ENCODE data around the gene ARIH2. TPM values are rescaled to one million over a fixed set of nuclear protein-coding genes. Genes with fewer than 3 reads are reported as not detected.

Gene ARIH2
- total RNA-seq: 100 to 1,000 TPM; 144 to 161 (median 146) TPM

- peak within 1 kb of the TSS; percentile 93 for H3K4me3 Mint-ChIP-seq
- DNase-seq (peak; percentile 80), ATAC-seq (peak; percentile 79 to 83)
- no peaks in the 10 kb centered on the region for H3K27me3 Mint-ChIP-seq (ENCODE audit: low read depth)
- H3K36me3 Mint-ChIP-seq (ENCODE audit: insufficient read depth): peaks cover 4% of the 10 kb centered on the region
- no peaks in the 10 kb centered on the region for H3K9me3 Mint-ChIP-seq
- peaks cover 27% of the 10 kb centered on the region for H3K4me1 Mint-ChIP-seq (ENCODE audit: low read depth)
Observed at GRCh38 chr3:48918388-48919214, at the start of gene ARIH2. Gene ARIH2 (plus strand): TSS chr3:48918842. CDS start chr3:48927559, 8,717 bp downstream.

- Mint-ChIP-seq H3K4me3 (no peak overlapping the region), H3K27me3 (ENCODE audit: low read depth) (no peaks in the 10 kb centered on the region)
- no peak for ATAC-seq
Observed at GRCh38 chr3:48877671-48878070, 41.0 kb upstream of the ARIH2 start.

GRCh38 chr3:48879307-48879993 lies 39.2 kb upstream of the ARIH2 start:
- ATAC-seq: no peak
- H3K9me3 Mint-ChIP-seq: no peaks in the 10 kb centered on the region
- no peaks in the 10 kb centered on the region for H3K27me3 Mint-ChIP-seq (ENCODE audit: low read depth)
- H3K36me3 Mint-ChIP-seq (ENCODE audit: insufficient read depth): peaks cover 8% of the 10 kb centered on the region
- no peak for DNase-seq
- no peak overlapping the region for H3K4me3 Mint-ChIP-seq
- no peaks in the 10 kb centered on the region for H3K4me1 Mint-ChIP-seq (ENCODE audit: low read depth)

More at GRCh38 chr3:48877671-48878070, 41.0 kb upstream of the ARIH2 start:
- peaks cover 4% of the 10 kb centered on the region for H3K36me3 Mint-ChIP-seq (ENCODE audit: insufficient read depth)
- DNase-seq: no peak
- H3K9me3 Mint-ChIP-seq: no peaks in the 10 kb centered on the region
- no peaks in the 10 kb centered on the region for H3K4me1 Mint-ChIP-seq (ENCODE audit: low read depth)

- DNase-seq (no peak), ATAC-seq (no peak)
- no peaks in the 10 kb centered on the region for H3K9me3 Mint-ChIP-seq
- H3K4me3 Mint-ChIP-seq: no peak overlapping the region
- no peaks in the 10 kb centered on the region for H3K27me3 Mint-ChIP-seq (ENCODE audit: low read depth)
- peaks cover 12% of the 10 kb centered on the region for H3K36me3 Mint-ChIP-seq (ENCODE audit: insufficient read depth)
- H3K4me1 Mint-ChIP-seq (ENCODE audit: low read depth): no peaks in the 10 kb centered on the region
Observed at GRCh38 chr3:48879994-48880377, 38.7 kb upstream of the ARIH2 start.

GRCh38 chr3:48881006-48881405 lies 37.6 kb upstream of the ARIH2 start:
- no peak for ATAC-seq
- Mint-ChIP-seq H3K4me3 (no peak overlapping the region), H3K36me3 (ENCODE audit: insufficient read depth) (peaks cover 14% of the 10 kb centered on the region), H3K4me1 (ENCODE audit: low read depth) (peaks cover 3% of the 10 kb centered on the region), H3K9me3 (no peaks in the 10 kb centered on the region), H3K27me3 (ENCODE audit: low read depth) (no peaks in the 10 kb centered on the region)
- DNase-seq: no peak

GRCh38 chr3:48881652-48882114 lies 37.0 kb upstream of the ARIH2 start:
- ATAC-seq (no peak), DNase-seq (no peak)
- Mint-ChIP-seq H3K27me3 (ENCODE audit: low read depth) (no peaks in the 10 kb centered on the region), H3K4me3 (no peak overlapping the region), H3K4me1 (ENCODE audit: low read depth) (peaks cover 3% of the 10 kb centered on the region), H3K9me3 (no peaks in the 10 kb centered on the region), H3K36me3 (ENCODE audit: insufficient read depth) (peaks cover 17% of the 10 kb centered on the region)

GRCh38 chr3:48885753-48886152 lies 32.9 kb upstream of the ARIH2 start:
- peaks cover 10% of the 10 kb centered on the region for H3K4me1 Mint-ChIP-seq (ENCODE audit: low read depth)
- peaks cover 18% of the 10 kb centered on the region for H3K36me3 Mint-ChIP-seq (ENCODE audit: insufficient read depth)
- H3K9me3 Mint-ChIP-seq: no peaks in the 10 kb centered on the region
- no peak for DNase-seq
- no peak overlapping the region for H3K4me3 Mint-ChIP-seq
- no peaks in the 10 kb centered on the region for H3K27me3 Mint-ChIP-seq (ENCODE audit: low read depth)
- ATAC-seq: no peak

- H3K36me3 Mint-ChIP-seq (ENCODE audit: insufficient read depth): peaks cover 9% of the 10 kb centered on the region
- no peak for DNase-seq
- H3K4me3 Mint-ChIP-seq: no peak overlapping the region
Observed at GRCh38 chr3:48891606-48892005, 27.0 kb upstream of the ARIH2 start.

GRCh38 chr3:48894516-48894915 lies 24.1 kb upstream of the ARIH2 start:
- Mint-ChIP-seq H3K4me1 (ENCODE audit: low read depth) (peaks cover 32% of the 10 kb centered on the region), H3K36me3 (ENCODE audit: insufficient read depth) (peaks cover 5% of the 10 kb centered on the region), H3K9me3 (no peaks in the 10 kb centered on the region), H3K27me3 (ENCODE audit: low read depth) (no peaks in the 10 kb centered on the region), H3K4me3 (no peak overlapping the region)
- no peak for ATAC-seq
- no peak for DNase-seq

More at GRCh38 chr3:48891606-48892005, 27.0 kb upstream of the ARIH2 start:
- Mint-ChIP-seq H3K27me3 (ENCODE audit: low read depth) (no peaks in the 10 kb centered on the region), H3K4me1 (ENCODE audit: low read depth) (peaks cover 16% of the 10 kb centered on the region), H3K9me3 (no peaks in the 10 kb centered on the region)
- no peak for ATAC-seq

- no peaks in the 10 kb centered on the region for H3K9me3 Mint-ChIP-seq
- no peaks in the 10 kb centered on the region for H3K27me3 Mint-ChIP-seq (ENCODE audit: low read depth)
- ATAC-seq: no peak
- DNase-seq: no peak
- peaks cover 2% of the 10 kb centered on the region for H3K36me3 Mint-ChIP-seq (ENCODE audit: insufficient read depth)
- peaks cover 37% of the 10 kb centered on the region for H3K4me1 Mint-ChIP-seq (ENCODE audit: low read depth)
- H3K4me3 Mint-ChIP-seq: peak overlapping the region; percentile 20
Observed at GRCh38 chr3:48896936-48897335, 21.7 kb upstream of the ARIH2 start.

- peak overlapping the region; percentile 96 for H3K4me3 Mint-ChIP-seq
- peaks cover 2% of the 10 kb centered on the region for H3K36me3 Mint-ChIP-seq (ENCODE audit: insufficient read depth)
- DNase-seq: no peak
- H3K4me1 Mint-ChIP-seq (ENCODE audit: low read depth): peaks cover 37% of the 10 kb centered on the region
- peak; percentile 5 to 11 for ATAC-seq
- no peaks in the 10 kb centered on the region for H3K9me3 Mint-ChIP-seq
- no peaks in the 10 kb centered on the region for H3K27me3 Mint-ChIP-seq (ENCODE audit: low read depth)
Observed at GRCh38 chr3:48897460-48898376, 20.9 kb upstream of the ARIH2 start.

- DNase-seq: peak; percentile 85
- peak; percentile 97 to 98 for ATAC-seq
- H3K36me3 Mint-ChIP-seq (ENCODE audit: insufficient read depth): peaks cover 2% of the 10 kb centered on the region
- H3K9me3 Mint-ChIP-seq: no peaks in the 10 kb centered on the region
- H3K4me1 Mint-ChIP-seq (ENCODE audit: low read depth): peaks cover 37% of the 10 kb centered on the region
- peak within 1 kb of the TSS; percentile 96 for H3K4me3 Mint-ChIP-seq
- no peaks in the 10 kb centered on the region for H3K27me3 Mint-ChIP-seq (ENCODE audit: low read depth)
Observed at GRCh38 chr3:48898383-48899234, 20.0 kb upstream of the ARIH2 start, which contains the start of gene SLC25A20. Gene SLC25A20 (minus strand): TSS chr3:48898882. CDS start chr3:48898794, 88 bp downstream.

GRCh38 chr3:48899273-48899672 lies 19.4 kb upstream of the ARIH2 start:
- DNase-seq (no peak), ATAC-seq (peak; percentile 10 to 12)
- Mint-ChIP-seq H3K4me1 (ENCODE audit: low read depth) (peaks cover 37% of the 10 kb centered on the region), H3K4me3 (peak overlapping the region; percentile 96), H3K27me3 (ENCODE audit: low read depth) (no peaks in the 10 kb centered on the region), H3K36me3 (ENCODE audit: insufficient read depth) (peaks cover 2% of the 10 kb centered on the region), H3K9me3 (no peaks in the 10 kb centered on the region)

Data from activated T-cell treated with anti-CD3 and anti-CD28 coated beads, Interleukin-2, amount 50 U/mL, for 4 hours (primary cell).